GM19238 (cell line): ENCODE results near the gene ISOC2.
"Not testable (repeated sequence)": the region's sequence is repeated elsewhere in the genome, so short reads cannot be mapped to it uniquely, and the experiment has no call there.

Source experiments
- DNase-seq: peaks from one replicate; pipeline ENCODE4 v3.0.0; 2011; ENCODE audit warnings: low spot score; ENCODE audit not compliant: insufficient read length

Gene ISOC2

GRCh38 chr19:55410168-55410567 is 51.3 kb downstream of the ISOC2 start:
- DNase-seq, result no peak

GRCh38 chr19:55409179-55409578 is 52.3 kb downstream of the ISOC2 start:
- DNase-seq, result not testable (repeated sequence)

- DNase-seq, result no peak
Observed at GRCh38 chr19:55408533-55408872, 52.9 kb downstream of the ISOC2 start.

GRCh38 chr19:55407800-55408532 is 53.5 kb downstream of the ISOC2 start:
- DNase-seq, result peak; percentile 99

GRCh38 chr19:55407550-55407799 is 54.0 kb downstream of the ISOC2 start, which contains the start of gene UBE2S:
Gene UBE2S (minus strand): TSS chr19:55407788. CDS start chr19:55407589, 199 bp downstream.
- not testable (repeated sequence) for DNase-seq

- peak; percentile 54 for DNase-seq
Observed at GRCh38 chr19:55406826-55407549, 54.5 kb downstream of the ISOC2 start.

- DNase-seq, result no peak
Observed at GRCh38 chr19:55406091-55406825, 55.2 kb downstream of the ISOC2 start.

GRCh38 chr19:55405638-55406037 is 55.8 kb downstream of the ISOC2 start:
- DNase-seq, result no peak
